NCI-H146 treated with DMSO at 0.1 percent for 48 hours (cell line): ENCODE results near the gene ZBTB20.
A peak's percentile ranks its signal among the peaks of the same experiment; 100 is the strongest.
"Not testable (repeated sequence)": the region's sequence is repeated elsewhere in the genome, so short reads cannot be mapped to it uniquely, and the experiment has no call there.

Experiments used
- DNase-seq: peaks from one replicate; lab custom pipeline; 2025; ENCODE audit not compliant: unreplicated experiment; lab: John Stamatoyannopoulos, UW

The ZBTB20 gene

GRCh38 chr3:115147329-115148141 lies 447 bp upstream of the ZBTB20 start:
- DNase-seq: peak; percentile 100

DNA sequence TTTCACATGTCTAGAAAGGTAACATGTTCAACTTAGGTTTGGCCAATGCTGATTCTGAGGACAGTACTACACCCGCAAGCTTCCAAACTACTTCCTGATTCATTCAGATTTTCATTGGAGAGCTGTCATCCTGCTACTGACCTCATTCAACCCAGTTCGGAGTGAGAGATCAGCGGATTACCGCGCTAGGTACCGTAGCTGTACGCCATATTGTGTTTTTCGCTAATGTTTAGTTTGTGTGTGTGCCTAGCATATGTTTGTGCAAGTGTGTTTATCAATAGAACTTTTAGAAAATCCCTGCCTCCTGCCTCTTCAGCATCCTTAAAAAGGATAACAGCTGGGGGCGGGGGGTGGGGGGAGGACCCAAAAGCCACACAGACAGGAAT lies 1.1 kb downstream of the ZBTB20 start:
- DNase-seq: peak; percentile 67

DNA sequence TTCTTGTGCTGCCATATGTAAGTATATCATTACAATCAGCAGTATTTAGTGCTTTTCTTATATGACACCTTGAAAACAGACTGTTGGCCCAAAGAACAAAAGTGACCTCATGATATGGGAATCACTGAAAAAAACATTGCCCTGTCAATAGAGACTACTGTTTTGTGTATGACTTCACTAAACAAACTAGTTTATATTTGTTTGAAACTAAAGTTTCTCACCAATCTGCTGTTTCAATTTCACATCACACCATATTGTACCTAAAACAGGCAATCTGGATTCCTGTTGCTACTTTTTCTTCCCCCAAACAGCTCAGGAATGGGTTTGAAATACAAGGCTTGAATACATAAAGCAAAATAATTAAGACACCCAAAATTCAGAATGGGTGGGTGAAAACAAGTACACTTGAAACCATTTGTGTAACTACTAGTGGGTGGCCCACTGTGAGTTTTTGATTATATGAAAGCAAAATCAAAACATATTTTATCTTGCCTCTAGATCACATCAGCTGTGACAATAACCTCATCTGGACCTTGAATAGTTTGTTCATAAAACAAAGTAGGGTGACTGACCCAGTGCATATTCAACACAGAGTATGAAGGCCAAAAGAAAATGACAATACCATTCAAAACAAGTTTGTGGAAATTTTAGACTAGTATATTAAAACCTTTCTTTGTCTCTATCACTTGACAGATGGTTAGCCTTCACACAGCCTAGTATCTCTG lies 5.9 kb downstream of the ZBTB20 start:
- no peak for DNase-seq

DNA sequence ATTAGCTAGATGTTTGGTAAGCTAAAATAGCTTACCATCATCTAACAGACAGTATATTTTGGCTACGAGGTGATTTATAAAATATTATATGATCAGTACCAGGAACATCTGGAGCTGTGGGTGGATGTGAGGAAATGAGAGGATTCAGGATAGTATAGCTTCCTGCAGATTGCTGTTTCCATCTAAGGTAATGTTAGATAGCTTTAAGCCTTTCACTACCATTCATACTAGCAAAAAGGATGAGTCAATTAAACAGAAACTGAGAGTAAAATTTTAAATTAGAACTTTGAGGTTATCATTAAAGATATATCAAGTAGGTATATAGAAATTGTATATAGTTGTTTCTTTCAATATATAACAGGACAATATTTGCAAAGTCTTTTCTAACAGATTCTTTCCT lies 8.0 kb downstream of the ZBTB20 start:
- no peak for DNase-seq

DNA sequence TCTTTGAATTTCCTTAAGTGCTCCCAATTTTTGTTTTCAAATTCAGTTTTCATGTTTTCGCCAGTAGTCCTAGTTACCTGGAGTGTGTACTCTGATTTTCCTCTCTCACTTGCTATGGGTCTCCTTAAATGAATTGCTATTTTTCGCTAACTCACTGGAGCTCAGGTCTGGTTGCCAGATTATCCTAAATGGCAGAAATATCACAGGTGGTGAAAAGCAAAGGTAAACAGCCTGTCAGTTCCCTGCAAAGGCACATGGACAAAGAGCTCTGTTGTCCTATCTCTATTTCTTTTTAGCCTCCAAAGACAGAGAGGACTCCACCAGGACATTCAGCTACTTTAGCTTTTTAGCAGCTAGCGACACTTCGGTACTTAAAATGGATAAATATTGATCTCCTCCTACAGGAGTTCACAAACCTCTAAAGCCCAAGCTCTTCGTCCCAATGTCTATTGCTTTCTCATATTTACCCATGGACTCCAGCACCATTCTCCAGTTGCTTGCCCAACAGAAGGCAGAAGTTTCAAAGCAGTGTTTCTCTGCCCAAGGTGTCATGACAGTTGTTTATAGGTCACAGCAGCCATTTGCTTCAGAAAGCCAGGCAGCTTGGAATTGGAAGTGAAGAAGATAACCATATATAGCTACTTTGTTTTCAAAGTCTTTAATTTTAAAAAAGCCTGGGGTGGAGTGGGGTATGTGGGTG lies 12.3 kb downstream of the ZBTB20 start:
- DNase-seq: peak; percentile 49

GRCh38 chr3:115127208-115127607 lies 19.9 kb downstream of the ZBTB20 start:
- no peak for DNase-seq

- no peak for DNase-seq
Measured at GRCh38 chr3:115120597-115120996, 26.5 kb downstream of the ZBTB20 start.

GRCh38 chr3:115113367-115113766 lies 33.7 kb downstream of the ZBTB20 start:
- DNase-seq: no peak

DNA sequence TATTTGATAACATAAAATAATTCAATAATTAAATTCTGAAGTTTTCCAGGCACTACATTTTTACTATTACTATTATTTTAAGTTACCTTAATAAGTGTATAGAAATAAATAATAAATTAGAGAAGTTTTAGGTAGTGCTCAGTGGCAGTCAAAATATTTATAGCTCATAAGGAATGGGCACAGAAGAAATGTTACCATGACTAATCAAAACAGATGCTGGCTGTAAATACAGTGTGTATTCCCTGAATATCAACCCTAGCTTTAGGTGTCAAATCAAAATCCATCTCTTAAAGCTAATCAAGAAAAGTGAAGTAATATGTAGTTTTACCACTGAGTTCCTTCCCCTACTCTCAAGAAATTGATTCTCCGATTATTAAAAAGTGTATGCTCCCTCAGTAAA lies 35.5 kb downstream of the ZBTB20 start:
- DNase-seq: no peak

- DNase-seq: no peak
Measured at GRCh38 chr3:115110830-115111229, 36.3 kb downstream of the ZBTB20 start.

GRCh38 chr3:115110066-115110465 lies 37.0 kb downstream of the ZBTB20 start:
- DNase-seq: not testable (repeated sequence)

DNA sequence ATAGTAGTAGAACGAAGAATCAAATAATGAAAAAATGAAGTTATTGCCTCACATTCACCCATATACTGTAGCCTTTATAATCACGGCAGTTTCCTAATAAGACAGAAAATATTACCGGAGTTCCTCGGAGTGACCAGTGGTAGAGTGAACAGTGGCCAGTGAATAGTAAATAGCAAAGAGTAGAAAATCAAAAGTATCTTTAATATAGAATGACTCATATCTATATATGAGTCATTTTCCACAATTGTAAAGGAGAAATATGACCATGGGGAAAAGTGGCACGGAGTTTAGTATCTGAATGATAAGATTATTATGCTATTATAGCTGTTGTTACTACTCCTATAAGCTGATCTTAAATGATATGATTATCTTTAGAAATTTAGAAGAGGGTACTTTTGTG lies 38.5 kb downstream of the ZBTB20 start:
- DNase-seq: no peak

GRCh38 chr3:115102046-115102445 lies 45.0 kb downstream of the ZBTB20 start:
- DNase-seq: no peak

- DNase-seq: peak; percentile 82
Measured at GRCh38 chr3:115100806-115101205, 46.3 kb downstream of the ZBTB20 start.

GRCh38 chr3:115099986-115100571 lies 47.0 kb downstream of the ZBTB20 start:
- peak; percentile 95 for DNase-seq

DNA sequence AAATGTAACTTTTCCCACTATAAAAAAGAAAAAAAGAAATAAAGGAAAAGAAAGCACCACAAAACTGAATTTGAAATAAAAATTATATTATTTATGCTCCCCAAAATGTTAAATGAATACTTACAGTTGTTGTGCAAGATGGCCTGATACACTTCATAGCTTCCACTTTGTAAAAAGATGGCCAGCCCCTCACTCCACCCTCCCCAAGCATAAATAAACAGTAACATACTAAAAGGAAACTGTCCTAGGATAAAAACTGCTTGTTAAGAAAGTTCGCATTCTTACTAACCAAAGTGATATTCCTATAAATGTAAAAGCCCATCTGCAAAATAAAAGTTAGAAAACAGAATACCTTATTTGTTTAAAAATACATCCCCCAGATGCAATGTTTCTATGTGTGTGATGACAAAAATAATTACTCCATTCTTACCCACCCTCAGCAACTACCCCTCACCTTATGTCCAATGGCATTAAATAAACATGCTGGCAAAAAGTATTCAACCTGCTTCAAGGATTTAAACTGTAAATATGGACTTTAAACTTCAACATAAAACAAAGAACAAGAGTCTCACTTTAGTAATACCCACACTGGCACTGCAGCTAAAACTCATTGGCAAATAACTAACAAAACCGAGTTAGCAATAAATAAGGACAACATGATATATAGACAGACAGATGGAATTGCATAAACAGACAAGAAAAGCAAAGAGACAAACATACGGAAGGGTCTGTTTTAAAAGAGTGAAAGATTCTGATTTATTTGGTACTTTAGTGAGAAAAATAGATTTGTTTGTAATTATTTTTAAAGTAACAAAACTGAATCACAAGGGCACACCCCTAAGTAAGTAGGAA lies 47.7 kb downstream of the ZBTB20 start:
- peak; percentile 29 for DNase-seq

GRCh38 chr3:115098354-115099073 lies 48.6 kb downstream of the ZBTB20 start:
- no peak for DNase-seq

DNA sequence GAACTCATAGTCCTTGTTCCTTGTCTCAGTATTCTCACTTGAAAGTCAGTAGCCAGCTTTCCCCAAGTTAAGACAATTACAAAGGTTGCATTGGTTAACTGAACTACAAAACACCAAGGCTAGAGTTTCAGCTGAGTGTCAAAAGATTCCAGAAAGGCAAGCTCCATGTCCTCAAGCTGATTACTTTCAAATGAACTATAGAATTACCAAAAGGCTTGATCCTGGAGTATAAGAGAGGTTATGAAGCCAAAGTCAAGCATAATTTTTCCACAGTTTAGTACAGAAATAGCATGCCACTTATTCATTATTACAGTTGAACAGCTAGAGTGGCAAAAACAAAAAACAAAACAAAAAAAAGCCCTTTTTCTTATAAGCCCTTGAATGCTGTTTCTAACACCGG lies 51.9 kb downstream of the ZBTB20 start:
- DNase-seq: no peak

- DNase-seq: peak; percentile 76
Measured at GRCh38 chr3:115092220-115092791, 54.8 kb downstream of the ZBTB20 start.

GRCh38 chr3:115090712-115091111 lies 56.4 kb downstream of the ZBTB20 start:
- no peak for DNase-seq
